Cerebellar nuclear complex (tissue), 1 donor: ENCODE results near the gene DPY19L2.
"Not testable (repeated sequence)": the region's sequence is repeated elsewhere in the genome, so short reads cannot be mapped to it uniquely, and the experiment has no call there.

ENCODE experiments used
- DNase-seq, 2 experiments: peaks; one replicate each; lab custom pipeline; 2025; lab: John Stamatoyannopoulos, UW

DPY19L2 gene

GRCh38 chr12:63529641-63530040, 138.7 kb downstream of the DPY19L2 start:
- DNase-seq, result not testable (repeated sequence)

DNA sequence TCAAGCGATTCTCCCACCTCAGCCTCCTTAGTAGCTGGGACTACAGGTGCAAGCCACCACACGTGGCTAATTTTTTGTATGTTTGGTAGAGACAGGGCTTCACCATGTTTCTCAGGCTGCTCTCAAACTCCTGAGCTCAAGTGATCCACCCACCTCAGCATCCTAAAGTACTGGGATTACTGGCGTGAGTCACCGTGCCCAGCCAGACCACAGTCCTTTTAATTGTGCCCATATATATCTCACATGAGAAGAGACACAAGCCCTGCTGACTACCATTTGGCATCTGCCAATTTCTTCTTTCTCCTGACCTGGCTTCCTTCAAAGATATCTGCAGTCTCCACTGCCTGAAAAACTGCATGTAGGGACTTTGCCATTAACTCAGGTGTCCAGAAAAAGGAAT, 142.5 kb downstream of the DPY19L2 start:
- no peak for DNase-seq

GRCh38 chr12:63521706-63522105, 146.6 kb downstream of the DPY19L2 start:
- DNase-seq, result no peak
